SU-DHL-6 (cell line): ENCODE results near the gene IFT122.

Experiments
- EZH2phosphoT487 ChIP-seq: fragments of 200-600 bp; sonication (generic), shearing (Covaris generic); conservative IDR thresholded peaks from 2 replicates; pipeline ENCODE4 v1.6.1; 2018; ENCODE audit warnings: mild to moderate bottlenecking, antibody characterized with exemption, low read length, moderate library complexity, mixed read lengths
- TF ChIP-seq, protein P1 (sequence below): fragments of 200-600 bp; sonication (generic); IDR thresholded peaks from one replicate; pipeline ENCODE4 v1.5.1; 2017; ENCODE audit warnings: antibody characterized with exemption, mild to moderate bottlenecking, low read length, moderate library complexity; ENCODE audit not compliant: insufficient read depth, poor library complexity, severe bottlenecking

DNA sequence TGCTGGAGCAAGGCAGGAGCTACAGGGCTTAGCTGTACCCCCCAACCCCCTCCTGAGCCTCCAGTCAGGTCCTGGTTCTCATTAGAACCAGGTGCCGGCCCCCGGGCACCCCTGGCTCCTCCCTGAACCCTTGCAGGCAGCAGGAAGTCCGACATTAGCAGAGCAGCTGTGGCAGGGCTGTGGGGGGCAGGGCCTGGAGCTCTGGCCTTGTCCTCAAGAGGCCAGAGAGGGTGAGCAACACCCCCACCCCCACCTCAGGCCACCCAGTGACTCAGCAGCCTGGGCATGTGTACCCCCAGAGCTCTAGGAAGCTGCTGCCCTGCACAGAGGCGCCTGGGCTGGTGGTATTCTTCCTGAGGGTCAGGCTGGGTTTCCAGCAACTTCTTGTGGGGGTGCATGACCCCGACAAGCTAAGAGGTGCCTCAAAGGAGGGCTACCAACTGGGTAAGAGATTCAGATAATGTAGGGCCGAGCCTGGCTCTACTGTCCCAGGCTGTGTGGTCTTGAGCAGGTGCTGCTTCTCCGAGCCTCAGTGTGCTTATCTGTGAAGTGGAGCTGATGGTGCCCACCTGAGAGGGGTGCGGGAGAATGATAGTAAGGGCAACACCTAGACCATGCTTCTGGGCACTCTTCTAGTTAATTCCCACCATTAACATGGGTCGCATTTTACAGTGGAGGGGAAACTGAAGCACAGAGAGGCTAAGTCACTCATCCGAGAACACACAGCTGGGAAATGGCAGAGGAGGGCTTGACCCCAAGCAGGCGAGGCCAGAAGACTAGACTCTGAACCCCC lies 118.9 kb downstream of the IFT122 start:
- TF ChIP-seq, protein P1, sequence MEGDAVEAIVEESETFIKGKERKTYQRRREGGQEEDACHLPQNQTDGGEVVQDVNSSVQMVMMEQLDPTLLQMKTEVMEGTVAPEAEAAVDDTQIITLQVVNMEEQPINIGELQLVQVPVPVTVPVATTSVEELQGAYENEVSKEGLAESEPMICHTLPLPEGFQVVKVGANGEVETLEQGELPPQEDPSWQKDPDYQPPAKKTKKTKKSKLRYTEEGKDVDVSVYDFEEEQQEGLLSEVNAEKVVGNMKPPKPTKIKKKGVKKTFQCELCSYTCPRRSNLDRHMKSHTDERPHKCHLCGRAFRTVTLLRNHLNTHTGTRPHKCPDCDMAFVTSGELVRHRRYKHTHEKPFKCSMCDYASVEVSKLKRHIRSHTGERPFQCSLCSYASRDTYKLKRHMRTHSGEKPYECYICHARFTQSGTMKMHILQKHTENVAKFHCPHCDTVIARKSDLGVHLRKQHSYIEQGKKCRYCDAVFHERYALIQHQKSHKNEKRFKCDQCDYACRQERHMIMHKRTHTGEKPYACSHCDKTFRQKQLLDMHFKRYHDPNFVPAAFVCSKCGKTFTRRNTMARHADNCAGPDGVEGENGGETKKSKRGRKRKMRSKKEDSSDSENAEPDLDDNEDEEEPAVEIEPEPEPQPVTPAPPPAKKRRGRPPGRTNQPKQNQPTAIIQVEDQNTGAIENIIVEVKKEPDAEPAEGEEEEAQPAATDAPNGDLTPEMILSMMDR, result no peak
- no peak for TF ChIP-seq EZH2phosphoT487
